Brain microvascular endothelial cell (primary cell): Measurements from ENCODE around the gene PRSS12.

ENCODE experiments used
- DNase-seq: peaks from one replicate; pipeline ENCODE4 v3.0.0-alpha.2; 2020
- H3K27ac ChIP-seq: fragments of 250-450 bp; sonication (Bioruptor Pico); 2 replicates; pipeline ENCODE4 v1.5.1; 2020; ENCODE audit warnings: mild to moderate bottlenecking, moderate library complexity
- H3K27me3 ChIP-seq: fragments of 250-450 bp; sonication (Bioruptor Pico); replicated peaks from 2 replicates; pipeline ENCODE4 v1.5.1; 2020; ENCODE audit warnings: mild to moderate bottlenecking
- H3K36me3 ChIP-seq: fragments of 250-450 bp; sonication (Bioruptor Pico); replicated peaks from 2 replicates; pipeline ENCODE4 v1.5.1; 2020; ENCODE audit warnings: mild to moderate bottlenecking
- H3K4me3 ChIP-seq: 2 replicates; pipeline ENCODE4 v1.5.1; 2011; ENCODE audit warnings: low read depth, mild to moderate bottlenecking, control low read depth, low read length, moderate library complexity
- CTCF ChIP-seq: IDR thresholded peaks from 2 replicates; pipeline ENCODE4 v1.5.1; 2011; ENCODE audit warnings: low read depth, mild to moderate bottlenecking, moderate library complexity, low read length, control low read depth, inconsistent platforms; ENCODE audit errors: missing control alignments
- in situ Hi-C: cut with HindIII; loops from 2 replicates; pipeline ENCODE4 v1.10.0; 2017; ENCODE audit warnings: low sequenced_read_pairs, low pct_ligation_motif_present

The PRSS12 gene

GRCh38 chr4:118381902-118382301, 29.1 kb upstream of the PRSS12 start:
- Histone ChIP-seq H3K4me3 (no peak overlapping the region), H3K27ac (no peak overlapping the region), H3K27me3 (no peaks in the 10 kb centered on the region), H3K36me3 (no peaks in the 10 kb centered on the region)
- in situ Hi-C loops = no loop called here
- no peak for DNase-seq
- no peak for TF ChIP-seq CTCF

- Histone ChIP-seq H3K4me3 (no peak overlapping the region), H3K27ac (no peak overlapping the region), H3K36me3 (no peaks in the 10 kb centered on the region), H3K27me3 (no peaks in the 10 kb centered on the region)
- DNase-seq = peak; percentile 25
- no peak for TF ChIP-seq CTCF
- in situ Hi-C loops = no loop called here
These were observed 20.9 kb upstream of the PRSS12 start for GRCh38 chr4:118373614-118374255.

- no peaks in the 10 kb centered on the region for H3K27me3 ChIP-seq
- in situ Hi-C loops = no loop called here
- H3K27ac ChIP-seq = no peak overlapping the region
- DNase-seq = no peak
- no peak overlapping the region for H3K4me3 ChIP-seq
- H3K36me3 ChIP-seq = no peaks in the 10 kb centered on the region
- no peak for TF ChIP-seq CTCF
These were observed 19.4 kb upstream of the PRSS12 start for GRCh38 chr4:118372251-118372650.

DNA sequence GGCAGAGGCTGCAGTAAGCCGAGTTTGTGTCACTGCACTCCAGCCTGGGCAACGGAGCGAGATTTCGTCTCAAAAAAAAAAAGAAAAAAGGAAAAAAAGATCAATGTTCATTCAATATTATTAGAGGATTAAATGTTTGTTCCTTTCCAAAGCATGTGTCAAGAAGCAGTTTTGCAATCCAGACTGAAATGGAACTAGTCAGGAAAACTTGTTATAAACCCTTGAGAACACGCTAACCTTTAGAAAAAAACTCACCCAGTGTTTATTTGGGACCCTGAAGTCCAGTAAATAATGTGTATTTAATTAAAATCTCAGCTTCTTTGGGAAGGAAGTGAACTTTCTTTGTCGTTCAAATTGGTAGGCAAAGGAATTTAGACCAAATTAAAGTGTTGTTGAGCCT, 16.4 kb upstream of the PRSS12 start:
- Histone ChIP-seq H3K4me3 (no peak overlapping the region), H3K27me3 (no peaks in the 10 kb centered on the region), H3K36me3 (no peaks in the 10 kb centered on the region), H3K27ac (no peak overlapping the region)
- in situ Hi-C loops = no loop called here
- no peak for TF ChIP-seq CTCF
- no peak for DNase-seq

DNA sequence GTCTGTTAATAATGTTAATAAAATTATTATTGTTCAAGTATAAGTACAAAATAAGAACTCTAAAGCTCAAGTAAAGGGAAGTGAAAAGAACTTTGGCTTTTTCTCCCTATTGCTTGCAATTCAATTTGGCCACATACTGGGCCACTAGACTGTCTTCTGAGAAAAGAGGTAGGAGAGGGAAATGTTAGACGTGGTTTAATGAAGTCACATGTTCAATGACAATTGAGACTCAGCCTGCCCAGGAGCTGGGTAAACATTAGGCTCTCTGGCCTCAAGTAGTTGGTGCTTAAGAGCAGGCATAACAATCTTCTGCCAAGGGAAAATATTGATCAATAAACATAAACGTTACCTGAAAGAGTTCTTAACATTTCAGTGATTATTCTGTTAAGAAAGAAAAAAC, 15.1 kb upstream of the PRSS12 start:
- H3K36me3 ChIP-seq = no peaks in the 10 kb centered on the region
- H3K27ac ChIP-seq = no peak overlapping the region
- in situ Hi-C loops = no loop called here
- no peak for TF ChIP-seq CTCF
- no peaks in the 10 kb centered on the region for H3K27me3 ChIP-seq
- DNase-seq = no peak
- H3K4me3 ChIP-seq = no peak overlapping the region

- Histone ChIP-seq H3K27me3 (no peaks in the 10 kb centered on the region), H3K36me3 (no peaks in the 10 kb centered on the region), H3K27ac (no peak overlapping the region), H3K4me3 (no peak overlapping the region)
- in situ Hi-C loops = no loop called here
- TF ChIP-seq CTCF = no peak
- no peak for DNase-seq
These were observed 14.6 kb upstream of the PRSS12 start for GRCh38 chr4:118367361-118367760.
